Breast epithelium (tissue), 4 donors: Measurements from ENCODE around the gene ZNF467. TPM values are rescaled to one million over a fixed set of nuclear protein-coding genes. Genes with fewer than 3 reads are reported as not detected.

Source experiments
- DNase-seq, 2 donors: peaks; one replicate each; pipeline ENCODE4 v3.0.0-alpha.2; 2019; ENCODE audit warnings: low spot score in 2 of 2
- H3K27ac ChIP-seq, 2 donors: fragments of 200-600 bp; sonication (generic) in 1 of 2; one replicate each; pipeline ENCODE4 v1.5.1; 2016 to 2019; ENCODE audit warnings: mild to moderate bottlenecking in 1 of 2
- H3K27me3 ChIP-seq, 2 donors: fragments of 200-600 bp; sonication (generic) in 1 of 2; one replicate each; pipeline versions ENCODE4 v1.5.1 to v1.6.0; 2017 to 2019; ENCODE audit warnings: control low read depth in 1 of 2, mild to moderate bottlenecking in 1 of 2
- H3K36me3 ChIP-seq: fragments of 200-600 bp; one replicate; pipeline ENCODE4 v1.5.1; 2019
- H3K4me1 ChIP-seq, 2 donors: fragments of 200-600 bp; sonication (generic); one replicate each; pipeline ENCODE4 v1.5.1; 2016 to 2019; ENCODE audit warnings: control low read depth in 1 of 2
- H3K4me3 ChIP-seq, 3 donors: fragments of 200-600 bp; sonication (generic); 1 replicate in 2 of 3; 2 replicates in 1 of 3; pipeline ENCODE4 v1.5.1; 2016 to 2019; ENCODE audit warnings: mild to moderate bottlenecking in 3 of 3, moderate library complexity in 2 of 3
- H3K9me3 ChIP-seq, 2 donors: fragments of 200-600 bp; sonication (generic) in 1 of 2; one replicate each; pipeline ENCODE4 v1.5.1; 2016 to 2019; ENCODE audit warnings: control low read depth in 1 of 2
- CTCF ChIP-seq, 3 donors: fragments of 450-650 bp; IDR thresholded peaks; one replicate each; pipeline ENCODE4 v1.5.1; 2016 to 2017; ENCODE audit warnings: antibody characterized with exemption in 3 of 3, mild to moderate bottlenecking in 3 of 3, moderate library complexity in 3 of 3
- POLR2A ChIP-seq: fragments of 450-650 bp; IDR thresholded peaks from one replicate; pipeline ENCODE4 v1.6.1; 2016; ENCODE audit warnings: antibody characterized with exemption, mild to moderate bottlenecking, moderate library complexity
- POLR2AphosphoS5 ChIP-seq, 3 donors: sonication (generic); formaldehyde crosslinking; IDR thresholded peaks; one replicate each; pipeline ENCODE4 v1.6.1; 2017; ENCODE audit warnings: antibody characterized with exemption in 3 of 3
- intact Hi-C: fragments of 100-400 bp; cut with DNase I; formaldehyde crosslinking; loops from one replicate; pipeline ENCODE4 v1.15.1; 2023; ENCODE audit warnings: low total_unique reads
- total RNA-seq, 3 donors: library from RNA; depleted of rRNA; stranded (reverse); fragments of >200 nt; gene quantifications; one replicate each; pipeline ENCODE4 v1.1.0, GENCODE V29; 2016

ZNF467 gene
- total RNA-seq, result 1 to 10 TPM; 5.0 to 6.3 (median 5.9) TPM

- Histone ChIP-seq H3K4me1 (no peaks in the 10 kb centered on the region), H3K4me3 (peak within 1 kb of the TSS; percentile 58 to 91 (median 73)), H3K36me3 (no peaks in the 10 kb centered on the region), H3K27ac (peak within 1 kb of the TSS; percentile 78 to 80), H3K27me3 (no peaks in the 10 kb centered on the region), H3K9me3 (no peaks in the 10 kb centered on the region)
- TF ChIP-seq CTCF (IDR thresholded peaks at IDR 0.05), result no peak
- no peak for TF ChIP-seq POLR2AphosphoS5 (IDR thresholded peaks at IDR 0.05)
- TF ChIP-seq POLR2A, result no peak
- peak; percentile 48 to 82 for DNase-seq
- intact Hi-C loops, result no loop called here
These were observed at the start of gene ZNF467 for GRCh38 chr7:149773446-149774236. ZNF467 (minus strand) TSS chr7:149773588; CDS start chr7:149771032, 2,556 bp downstream.

GRCh38 chr7:149822353-149822943 is 49.1 kb upstream of the ZNF467 start:
- no peaks in the 10 kb centered on the region for H3K36me3 ChIP-seq
- intact Hi-C loops, result no loop called here
- H3K27ac ChIP-seq, result no peak overlapping the region
- H3K4me3 ChIP-seq, result no peak overlapping the region
- H3K4me1 ChIP-seq, result no peaks in the 10 kb centered on the region
- no peaks in the 10 kb centered on the region for H3K27me3 ChIP-seq
- DNase-seq, result no peak
- no peaks in the 10 kb centered on the region for H3K9me3 ChIP-seq
- TF ChIP-seq POLR2AphosphoS5 (IDR thresholded peaks at IDR 0.05), result no peak
- TF ChIP-seq CTCF (IDR thresholded peaks at IDR 0.05), result no peak
- TF ChIP-seq POLR2A, result no peak

GRCh38 chr7:149821191-149822148 is 48.1 kb upstream of the ZNF467 start:
- Histone ChIP-seq H3K27me3 (no peaks in the 10 kb centered on the region), H3K9me3 (no peaks in the 10 kb centered on the region), H3K4me1 (no peaks in the 10 kb centered on the region), H3K36me3 (no peaks in the 10 kb centered on the region), H3K27ac (no peak overlapping the region), H3K4me3 (no peak overlapping the region)
- no peak for TF ChIP-seq POLR2AphosphoS5 (IDR thresholded peaks at IDR 0.05)
- TF ChIP-seq POLR2A, result no peak
- TF ChIP-seq CTCF (IDR thresholded peaks at IDR 0.05), result no peak
- intact Hi-C loops, result no loop called here
- no peak for DNase-seq

GRCh38 chr7:149820622-149821190 is 47.3 kb upstream of the ZNF467 start:
- Histone ChIP-seq H3K27ac (no peak overlapping the region), H3K4me3 (no peak overlapping the region), H3K27me3 (no peaks in the 10 kb centered on the region), H3K4me1 (no peaks in the 10 kb centered on the region), H3K36me3 (no peaks in the 10 kb centered on the region), H3K9me3 (no peaks in the 10 kb centered on the region)
- TF ChIP-seq CTCF (IDR thresholded peaks at IDR 0.05), result no peak
- no peak for TF ChIP-seq POLR2A
- no peak for TF ChIP-seq POLR2AphosphoS5 (IDR thresholded peaks at IDR 0.05)
- DNase-seq, result no peak
- intact Hi-C loops, result no loop called here
